ENCODE data around the gene PLXDC1. TPM values are rescaled to one million over a fixed set of nuclear protein-coding genes. Genes with fewer than 3 reads are reported as not detected.

The PLXDC1 gene
- total and polyA plus RNA-seq, 2 donors (not counting 1 experiment from before 2014, with no cell fraction given), result 5.8 to 6.3 TPM

DNA sequence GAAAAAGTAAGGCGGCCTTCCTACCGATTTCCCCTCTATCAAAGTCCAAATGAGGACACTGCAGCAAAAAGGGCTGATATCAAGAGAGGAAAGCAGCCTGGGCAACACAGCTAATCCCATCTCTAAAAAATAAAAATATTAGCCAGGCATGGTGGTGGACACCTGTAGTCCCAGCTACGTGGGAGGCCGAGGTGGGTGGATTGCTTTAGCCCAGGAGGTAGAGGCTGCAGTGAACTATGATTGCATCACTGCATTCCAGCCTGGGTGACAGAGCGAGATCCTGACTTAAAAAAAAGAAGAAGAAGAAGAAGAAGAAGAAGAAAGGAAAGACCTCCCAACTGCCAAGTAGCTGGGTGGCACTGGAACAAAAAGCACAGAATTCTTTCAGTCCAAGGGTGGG, 31.6 kb upstream of the PLXDC1 start:
- H3K9ac ChIP-seq (ENCODE audit: insufficient read depth, low read length), result no peak overlapping the region
- H3K4me3 ChIP-seq (replicated peaks in 1 of 4; ENCODE audit: control extremely low read depth in 1 of 4, insufficient read depth in 1 of 4, low read depth in 3 of 4, low read length in 4 of 4), result no peak overlapping the region
- no peaks in the 10 kb centered on the region for H3K9me3 ChIP-seq (ENCODE audit: control insufficient read depth, insufficient read depth, low read depth, low read length)
- H3K4me1 ChIP-seq (ENCODE audit: control insufficient read depth, extremely low read depth, insufficient read depth, low read length), result no peaks in the 10 kb centered on the region
- H3K79me2 ChIP-seq (ENCODE audit: control insufficient read depth, insufficient read depth, low read length), result no peaks in the 10 kb centered on the region
- DNase-seq (ENCODE audit: low read depth in 2 of 2), result no peak
- H3K27me3 ChIP-seq (ENCODE audit: control insufficient read depth, insufficient read depth, low read length), result no peaks in the 10 kb centered on the region
- H2AFZ ChIP-seq (ENCODE audit: low read length), result no peak overlapping the region
- H3K4me2 ChIP-seq (ENCODE audit: extremely low read depth, insufficient read depth, low read length), result no peak overlapping the region
- TF ChIP-seq, protein P1, sequence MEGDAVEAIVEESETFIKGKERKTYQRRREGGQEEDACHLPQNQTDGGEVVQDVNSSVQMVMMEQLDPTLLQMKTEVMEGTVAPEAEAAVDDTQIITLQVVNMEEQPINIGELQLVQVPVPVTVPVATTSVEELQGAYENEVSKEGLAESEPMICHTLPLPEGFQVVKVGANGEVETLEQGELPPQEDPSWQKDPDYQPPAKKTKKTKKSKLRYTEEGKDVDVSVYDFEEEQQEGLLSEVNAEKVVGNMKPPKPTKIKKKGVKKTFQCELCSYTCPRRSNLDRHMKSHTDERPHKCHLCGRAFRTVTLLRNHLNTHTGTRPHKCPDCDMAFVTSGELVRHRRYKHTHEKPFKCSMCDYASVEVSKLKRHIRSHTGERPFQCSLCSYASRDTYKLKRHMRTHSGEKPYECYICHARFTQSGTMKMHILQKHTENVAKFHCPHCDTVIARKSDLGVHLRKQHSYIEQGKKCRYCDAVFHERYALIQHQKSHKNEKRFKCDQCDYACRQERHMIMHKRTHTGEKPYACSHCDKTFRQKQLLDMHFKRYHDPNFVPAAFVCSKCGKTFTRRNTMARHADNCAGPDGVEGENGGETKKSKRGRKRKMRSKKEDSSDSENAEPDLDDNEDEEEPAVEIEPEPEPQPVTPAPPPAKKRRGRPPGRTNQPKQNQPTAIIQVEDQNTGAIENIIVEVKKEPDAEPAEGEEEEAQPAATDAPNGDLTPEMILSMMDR (conservative IDR thresholded peaks at IDR 0.05 in 1 of 2, IDR thresholded peaks at IDR 0.05 in 1 of 2; ENCODE audit: low read depth in 1 of 2, low read length in 2 of 2), result no peak
- no peak for TF ChIP-seq EZH2 (IDR thresholded peaks at IDR 0.05; ENCODE audit: low read length, missing control alignments)
- no peaks in the 10 kb centered on the region for H4K20me1 ChIP-seq (ENCODE audit: control insufficient read depth, extremely low read depth, insufficient read depth, low read length)
- H3K36me3 ChIP-seq (ENCODE audit: control insufficient read depth, insufficient read depth, low read length), result peaks cover 24% of the 10 kb centered on the region
- no peak overlapping the region for H3K27ac ChIP-seq (ENCODE audit: insufficient read depth, low read length)

DNA sequence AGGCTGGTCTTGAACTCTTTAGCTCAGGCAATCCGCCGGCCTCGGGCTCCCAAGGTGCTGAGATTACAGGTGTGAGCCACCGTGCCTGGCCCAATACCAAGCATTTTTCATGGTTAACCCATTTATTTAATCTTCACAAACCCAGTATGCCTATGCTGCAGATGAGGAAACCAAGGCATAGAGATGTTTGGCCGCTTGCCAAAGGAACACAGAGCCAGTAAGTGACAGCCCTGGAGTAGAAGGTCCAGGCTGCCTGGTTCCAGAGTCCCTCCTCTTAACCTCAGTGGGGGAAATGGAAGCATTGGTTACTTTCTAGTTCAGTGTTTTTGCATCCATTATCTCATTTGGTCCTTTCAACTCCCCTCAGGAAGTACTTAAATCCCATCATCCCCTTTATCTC, 29.9 kb upstream of the PLXDC1 start:
- H3K36me3 ChIP-seq (ENCODE audit: control insufficient read depth, insufficient read depth, low read length), result peaks cover 24% of the 10 kb centered on the region
- H3K4me1 ChIP-seq (ENCODE audit: control insufficient read depth, extremely low read depth, insufficient read depth, low read length), result no peaks in the 10 kb centered on the region
- TF ChIP-seq, protein P1 (conservative IDR thresholded peaks at IDR 0.05 in 1 of 2, IDR thresholded peaks at IDR 0.05 in 1 of 2; ENCODE audit: low read depth in 1 of 2, low read length in 2 of 2), result no peak
- no peak for TF ChIP-seq EZH2 (IDR thresholded peaks at IDR 0.05; ENCODE audit: low read length, missing control alignments)
- H3K4me2 ChIP-seq (ENCODE audit: extremely low read depth, insufficient read depth, low read length), result no peak overlapping the region
- H3K4me3 ChIP-seq (replicated peaks in 1 of 4; ENCODE audit: control extremely low read depth in 1 of 4, insufficient read depth in 1 of 4, low read depth in 3 of 4, low read length in 4 of 4), result no peak overlapping the region
- no peaks in the 10 kb centered on the region for H3K9me3 ChIP-seq (ENCODE audit: control insufficient read depth, insufficient read depth, low read depth, low read length)
- no peaks in the 10 kb centered on the region for H3K27me3 ChIP-seq (ENCODE audit: control insufficient read depth, insufficient read depth, low read length)
- H3K9ac ChIP-seq (ENCODE audit: insufficient read depth, low read length), result no peak overlapping the region
- H4K20me1 ChIP-seq (ENCODE audit: control insufficient read depth, extremely low read depth, insufficient read depth, low read length), result no peaks in the 10 kb centered on the region
- no peaks in the 10 kb centered on the region for H3K79me2 ChIP-seq (ENCODE audit: control insufficient read depth, insufficient read depth, low read length)
- no peak for DNase-seq (ENCODE audit: low read depth in 2 of 2)
- H2AFZ ChIP-seq (ENCODE audit: low read length), result no peak overlapping the region
- H3K27ac ChIP-seq (ENCODE audit: insufficient read depth, low read length), result no peak overlapping the region

DNA sequence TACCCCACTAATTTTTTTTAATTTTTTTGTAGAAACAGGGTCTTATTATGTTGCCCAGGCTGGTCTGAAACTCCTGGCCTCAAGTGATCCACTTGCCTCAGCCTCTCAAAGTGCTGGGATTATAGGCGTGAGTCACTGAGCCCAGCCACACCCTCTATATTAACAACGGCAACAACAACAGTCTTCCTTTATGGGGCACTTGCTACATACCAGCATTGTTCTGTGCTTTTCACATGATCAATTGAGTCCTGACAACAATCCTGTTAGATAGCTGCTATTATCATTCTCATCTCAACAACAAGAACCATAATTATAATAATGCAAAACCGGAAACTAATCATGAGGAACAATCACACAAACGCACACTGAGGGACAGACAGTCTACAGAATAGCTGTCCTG, 27.1 kb upstream of the PLXDC1 start:
- Histone ChIP-seq H3K9ac (ENCODE audit: insufficient read depth, low read length) (no peak overlapping the region), H2AFZ (ENCODE audit: low read length) (no peak overlapping the region), H3K9me3 (ENCODE audit: control insufficient read depth, insufficient read depth, low read depth, low read length) (no peaks in the 10 kb centered on the region), H3K79me2 (ENCODE audit: control insufficient read depth, insufficient read depth, low read length) (no peaks in the 10 kb centered on the region), H3K4me2 (ENCODE audit: extremely low read depth, insufficient read depth, low read length) (no peak overlapping the region), H3K27me3 (ENCODE audit: control insufficient read depth, insufficient read depth, low read length) (no peaks in the 10 kb centered on the region), H3K4me3 (replicated peaks in 1 of 4; ENCODE audit: control extremely low read depth in 1 of 4, insufficient read depth in 1 of 4, low read depth in 3 of 4, low read length in 4 of 4) (no peak overlapping the region), H3K4me1 (ENCODE audit: control insufficient read depth, extremely low read depth, insufficient read depth, low read length) (no peaks in the 10 kb centered on the region), H3K36me3 (ENCODE audit: control insufficient read depth, insufficient read depth, low read length) (peaks cover 23% of the 10 kb centered on the region), H4K20me1 (ENCODE audit: control insufficient read depth, extremely low read depth, insufficient read depth, low read length) (no peaks in the 10 kb centered on the region), H3K27ac (ENCODE audit: insufficient read depth, low read length) (no peak overlapping the region)
- TF ChIP-seq EZH2 (IDR thresholded peaks at IDR 0.05; ENCODE audit: low read length, missing control alignments), result no peak
- TF ChIP-seq, protein P1 (conservative IDR thresholded peaks at IDR 0.05 in 1 of 2, IDR thresholded peaks at IDR 0.05 in 1 of 2; ENCODE audit: low read depth in 1 of 2, low read length in 2 of 2), result no peak
- DNase-seq (ENCODE audit: low read depth in 2 of 2), result peak in 1 of 2 donors; percentile 28

Data from fibroblast of lung (primary cell).